CD4-positive, alpha-beta memory T cell (primary cell): ENCODE results near the gene ATG4B. TPM values are rescaled to one million over a fixed set of nuclear protein-coding genes. Genes with fewer than 3 reads are reported as not detected.

Source experiments
- CTCF ChIA-PET: fragments of 350-600 bp; sonication (Branson Sonifier 250); formaldehyde crosslinking; loops from one replicate; lab custom pipeline; 2021; ENCODE audit warnings: inconsistent platforms; ENCODE audit not compliant: partially characterized antibody; lab: Charles Lee
- POLR2A ChIA-PET: fragments of 350-600 bp; sonication (Branson Sonifier 250); formaldehyde crosslinking; loops from one replicate; lab custom pipeline; 2021; ENCODE audit not compliant: partially characterized antibody; lab: Charles Lee
- DNase-seq, 5 donors: peaks; one replicate each; pipeline versions ENCODE4 v3.0.0 to v3.0.0-alpha.2; 2020 to 2022; ENCODE audit warnings: mixed read lengths in 1 of 5
- H3K27ac ChIP-seq: one replicate; pipeline ENCODE4 v1.7.0; 2013; ENCODE audit warnings: low read depth, low read length
- H3K27me3 ChIP-seq: 2 replicates; pipeline ENCODE4 v1.7.0; 2013; ENCODE audit warnings: mild to moderate bottlenecking, low read length, moderate library complexity; ENCODE audit not compliant: insufficient read depth
- H3K36me3 ChIP-seq: 2 replicates; pipeline ENCODE4 v1.7.0; 2013; ENCODE audit warnings: mild to moderate bottlenecking, low read length, moderate library complexity; ENCODE audit not compliant: insufficient read depth
- H3K4me1 ChIP-seq: 2 replicates; pipeline ENCODE4 v1.7.0; 2013; ENCODE audit warnings: mild to moderate bottlenecking, low read length, moderate library complexity; ENCODE audit not compliant: insufficient read depth
- H3K4me3 ChIP-seq, 2 donors: one replicate each; pipeline ENCODE4 v1.7.0; 2013; ENCODE audit warnings: low read length in 2 of 2, mild to moderate bottlenecking in 1 of 2
- H3K9me3 ChIP-seq, 2 donors: one replicate each; pipeline ENCODE4 v1.7.0; 2013; ENCODE audit warnings: low read length in 2 of 2, control low read depth in 1 of 2; ENCODE audit not compliant: control insufficient read depth in 1 of 2
- H3K27ac Mint-ChIP-seq, 7 donors: one replicate each; pipeline ENCODE4 v1.8.0; 2020 to 2021; ENCODE audit warnings: mixed read lengths in 7 of 7, mild to moderate bottlenecking in 6 of 7, inconsistent platforms in 3 of 7, moderate library complexity in 3 of 7
- H3K27me3 Mint-ChIP-seq, 2 donors: one replicate each; pipeline ENCODE4 v1.8.0; 2020 to 2021; ENCODE audit warnings: mixed read lengths in 2 of 2
- H3K36me3 Mint-ChIP-seq, 2 donors: one replicate each; pipeline ENCODE4 v1.8.0; 2020 to 2021; ENCODE audit warnings: mixed read lengths in 2 of 2, inconsistent platforms in 1 of 2, mild to moderate bottlenecking in 1 of 2
- H3K4me1 Mint-ChIP-seq, 4 donors: one replicate each; pipeline ENCODE4 v1.8.0; 2020 to 2021; ENCODE audit warnings: mixed read lengths in 4 of 4, mild to moderate bottlenecking in 1 of 4
- H3K4me3 Mint-ChIP-seq, 8 donors: one replicate each; pipeline ENCODE4 v1.8.0; 2020 to 2021; ENCODE audit warnings: mixed read lengths in 8 of 8, mild to moderate bottlenecking in 7 of 8, moderate library complexity in 6 of 8, inconsistent platforms in 3 of 8
- H3K9me3 Mint-ChIP-seq, 8 donors: one replicate each; pipeline ENCODE4 v1.8.0; 2020 to 2021; ENCODE audit warnings: mixed read lengths in 8 of 8, mild to moderate bottlenecking in 5 of 8, inconsistent platforms in 3 of 8, moderate library complexity in 1 of 8
- intact Hi-C: fragments of 100-400 bp; cut with micrococcal nuclease; formaldehyde crosslinking; loops from one replicate; pipeline ENCODE4 v1.15.1; 2023
- polyA plus RNA-seq, 2 donors: library from polyadenylated mRNA; unstranded; fragments of 300-500 nt; fragmentation: Illumina TruSeq; gene quantifications; one replicate each; pipeline ENCODE4 v1.2.3, GENCODE V29; 2021
- total RNA-seq, 2 experiments: library from RNA; stranded (reverse); gene quantifications; one replicate each; pipeline ENCODE4 v1.2.3, GENCODE V29; 2021

Gene ATG4B
- total and polyA plus RNA-seq, 4 experiments from 2014 or later: 49.2 to 96.9 (median 73.1) TPM

- no peak for DNase-seq
- H3K27ac ChIP-seq: no peak overlapping the region
- Mint-ChIP-seq H3K4me1 (no peaks in the 10 kb centered on the region), H3K36me3 (peaks cover 33 to 38% of the 10 kb centered on the region in 2 donors), H3K27ac (no peak overlapping the region), H3K9me3 (peaks cover 0 to 2% (median 0%) of the 10 kb centered on the region in 8 donors), H3K4me3 (no peak overlapping the region), H3K27me3 (no peaks in the 10 kb centered on the region)
- peaks cover 31% of the 10 kb centered on the region for H3K36me3 ChIP-seq
- ChIA-PET POLR2A (no interaction called here), CTCF (no interaction called here)
- H3K27me3 ChIP-seq: no peaks in the 10 kb centered on the region
- intact Hi-C loops: no loop called here
- H3K9me3 ChIP-seq: no peaks in the 10 kb centered on the region
- H3K4me3 ChIP-seq: no peak overlapping the region
- H3K4me1 ChIP-seq: no peaks in the 10 kb centered on the region
These were observed 85.5 kb downstream of the ATG4B start for GRCh38 chr2:241722896-241723454.

Other genes with a start within 250 kb of the ATG4B start
- gene STK25, start 129.1 kb upstream of the ATG4B start, total RNA-seq: 100 to 1,000 TPM; 178 to 182 TPM
- 10 to 100 TPM; 88.6 to 88.7 TPM for gene STK25, start 129.1 kb upstream of the ATG4B start, polyA plus RNA-seq
- not detected for gene BOK, start 78.9 kb upstream of the ATG4B start, total RNA-seq
- not detected for gene BOK, start 78.9 kb upstream of the ATG4B start, polyA plus RNA-seq
- gene THAP4, start 535 bp upstream of the ATG4B start, total RNA-seq: 10 to 100 TPM; 27.8 to 28.2 TPM
- gene THAP4, start 535 bp upstream of the ATG4B start, polyA plus RNA-seq: 10 to 100 TPM; 31.7 to 42.9 TPM
- gene DTYMK, start 49.1 kb downstream of the ATG4B start, total RNA-seq: 10 to 100 TPM; 18.8 TPM
- gene DTYMK, start 49.1 kb downstream of the ATG4B start, polyA plus RNA-seq: 10 to 100 TPM; 29.4 to 50.3 TPM
- gene ING5, start 64.3 kb downstream of the ATG4B start, total RNA-seq: 10 to 100 TPM; 98.9 to 99.5 TPM
- 10 to 100 TPM; 19.3 to 31.7 TPM for gene ING5, start 64.3 kb downstream of the ATG4B start, polyA plus RNA-seq
- gene D2HGDH, start 96.9 kb downstream of the ATG4B start, total RNA-seq: 10 to 100 TPM; 48.7 to 53.9 TPM
- gene D2HGDH, start 96.9 kb downstream of the ATG4B start, polyA plus RNA-seq: 1 to 10 TPM in 1 of 2 donors, under 1 TPM in 1; 0.93 to 5.9 TPM
- gene GAL3ST2, start 139.1 kb downstream of the ATG4B start, total RNA-seq: under 1 TPM in 1 of 2 experiments, not detected in 1; 0.39 TPM
- gene GAL3ST2, start 139.1 kb downstream of the ATG4B start, polyA plus RNA-seq: under 1 TPM in 1 of 2 donors, not detected in 1; 0.14 TPM
- gene NEU4, start 171.5 kb downstream of the ATG4B start, total RNA-seq: under 1 TPM in 1 of 2 experiments, not detected in 1; 0.14 TPM
- gene NEU4, start 171.5 kb downstream of the ATG4B start, polyA plus RNA-seq: 1 to 10 TPM in 1 of 2 donors, not detected in 1; 1.3 TPM
- 1 to 10 TPM; 5.9 to 6.2 TPM for gene PDCD1, start 221.2 kb downstream of the ATG4B start, total RNA-seq
- gene PDCD1, start 221.2 kb downstream of the ATG4B start, polyA plus RNA-seq: 10 to 100 TPM in 1 of 2 donors, 1 to 10 TPM in 1; 5.2 to 12.4 TPM
- gene RTP5, start 232.0 kb downstream of the ATG4B start, total RNA-seq: under 1 TPM in 1 of 2 experiments, not detected in 1; 0.28 TPM
- not detected for gene RTP5, start 232.0 kb downstream of the ATG4B start, polyA plus RNA-seq